H9 (cell line): Measurements from ENCODE around the gene MB21D2. TPM values are rescaled to one million over a fixed set of nuclear protein-coding genes. Genes with fewer than 3 reads are reported as not detected.

Experiments
- DNase-seq: peaks from one replicate; pipeline ENCODE4 v3.0.0-alpha.2; 2017
- H2AFZ ChIP-seq: one replicate; pipeline ENCODE4 v1.6.1; 2013; ENCODE audit warnings: mild to moderate bottlenecking, low read length, control low read depth, moderate library complexity
- H2AK5ac ChIP-seq: 2 replicates; pipeline ENCODE4 v1.6.1; 2013; ENCODE audit warnings: low read length, control low read depth, mixed read lengths; ENCODE audit not compliant: insufficient read length
- H2BK120ac ChIP-seq: one replicate; pipeline ENCODE4 v1.6.1; 2013; ENCODE audit warnings: low read depth, mild to moderate bottlenecking, low read length, control low read depth, inconsistent platforms; ENCODE audit not compliant: poor library complexity, severe bottlenecking
- H2BK12ac ChIP-seq: 2 replicates; pipeline ENCODE4 v1.6.1; 2013; ENCODE audit warnings: low read length, control low read depth, mixed read lengths, low read depth; ENCODE audit not compliant: insufficient read length
- H2BK15ac ChIP-seq: 2 replicates; pipeline ENCODE4 v1.6.1; 2013; ENCODE audit warnings: low read depth, low read length, control low read depth
- H2BK20ac ChIP-seq: one replicate; pipeline ENCODE4 v1.6.1; 2013; ENCODE audit warnings: low read depth, mild to moderate bottlenecking, low read length, control low read depth, inconsistent platforms; ENCODE audit not compliant: poor library complexity, severe bottlenecking
- H2BK5ac ChIP-seq: 2 replicates; pipeline ENCODE4 v1.6.1; 2013; ENCODE audit warnings: low read length, control low read depth, mixed read lengths; ENCODE audit not compliant: insufficient read length
- H3K14ac ChIP-seq: 2 replicates; pipeline ENCODE4 v1.6.1; 2013; ENCODE audit warnings: low read length, control low read depth; ENCODE audit not compliant: insufficient read depth
- H3K18ac ChIP-seq: 2 replicates; pipeline ENCODE4 v1.6.1; 2013; ENCODE audit warnings: low read depth, mild to moderate bottlenecking, mixed read lengths, low read length, control low read depth; ENCODE audit not compliant: insufficient read length
- H3K23ac ChIP-seq: 2 replicates; pipeline ENCODE4 v1.6.1; 2013; ENCODE audit warnings: low read length, control low read depth, mixed read lengths, low read depth; ENCODE audit not compliant: insufficient read length
- H3K23me2 ChIP-seq: 2 replicates; pipeline ENCODE4 v1.6.1; 2013; ENCODE audit warnings: low read depth, mild to moderate bottlenecking, mixed read lengths, low read length, control low read depth; ENCODE audit not compliant: insufficient read length, poor library complexity, severe bottlenecking
- H3K27ac ChIP-seq: 2 replicates; pipeline ENCODE4 v1.5.1; 2013; ENCODE audit warnings: low read length, control low read depth, mixed read lengths, low read depth; ENCODE audit not compliant: insufficient read length
- H3K27me3 ChIP-seq: 2 replicates; pipeline ENCODE4 v1.6.1; 2013; ENCODE audit warnings: low read length, control low read depth, inconsistent platforms; ENCODE audit not compliant: insufficient read depth
- H3K4ac ChIP-seq: 2 replicates; pipeline ENCODE4 v1.6.1; 2013; ENCODE audit warnings: low read depth, mild to moderate bottlenecking, control low read depth, inconsistent platforms, low read length, moderate library complexity
- H3K4me1 ChIP-seq: 2 replicates; pipeline ENCODE4 v1.6.1; 2013; ENCODE audit warnings: low read length, control low read depth, inconsistent platforms; ENCODE audit not compliant: insufficient read depth
- H3K4me2 ChIP-seq: 2 replicates; pipeline ENCODE4 v1.6.1; 2013; ENCODE audit warnings: low read length, control low read depth, mixed read lengths; ENCODE audit not compliant: insufficient read length, insufficient read depth
- H3K56ac ChIP-seq: 2 replicates; pipeline ENCODE4 v1.6.1; 2013; ENCODE audit warnings: low read depth, mild to moderate bottlenecking, mixed read lengths, low read length, control low read depth; ENCODE audit not compliant: insufficient read length
- H3K79me1 ChIP-seq: 2 replicates; pipeline ENCODE4 v1.6.1; 2013; ENCODE audit warnings: low read depth, mild to moderate bottlenecking, moderate library complexity, low read length, control low read depth, inconsistent platforms; ENCODE audit not compliant: insufficient read depth, poor library complexity, severe bottlenecking
- H3K79me2 ChIP-seq: 2 replicates; pipeline ENCODE4 v1.6.1; 2013; ENCODE audit warnings: low read length, control low read depth, inconsistent platforms; ENCODE audit not compliant: insufficient read depth
- H3K9ac ChIP-seq: 2 replicates; pipeline ENCODE4 v1.6.1; 2013; ENCODE audit warnings: low read length, control low read depth, mixed read lengths; ENCODE audit not compliant: insufficient read length; ENCODE audit errors: extremely low read depth
- H3K9me3 ChIP-seq: one replicate; pipeline ENCODE4 v1.6.1; 2013; ENCODE audit warnings: low read depth, low read length, inconsistent platforms; ENCODE audit not compliant: control insufficient read depth
- H3T11ph ChIP-seq: one replicate; pipeline ENCODE4 v1.6.1; 2013; ENCODE audit warnings: mild to moderate bottlenecking, low read length, control low read depth, inconsistent platforms
- H4K20me1 ChIP-seq: one replicate; pipeline ENCODE4 v1.6.1; 2013; ENCODE audit not compliant: control insufficient read depth, insufficient read length, insufficient read depth
- H4K5ac ChIP-seq: 2 replicates; pipeline ENCODE4 v1.6.1; 2013; ENCODE audit warnings: low read depth, mild to moderate bottlenecking, mixed read lengths, low read length, control low read depth; ENCODE audit not compliant: insufficient read length
- H4K8ac ChIP-seq: replicated peaks from 2 replicates; pipeline ENCODE4 v1.6.1; 2013; ENCODE audit warnings: low read length, control low read depth, mixed read lengths, low read depth; ENCODE audit not compliant: insufficient read length
- H4K91ac ChIP-seq: 2 replicates; pipeline ENCODE4 v1.6.1; 2013; ENCODE audit warnings: low read depth, mild to moderate bottlenecking, moderate library complexity, mixed read lengths, low read length, control low read depth; ENCODE audit not compliant: insufficient read length
- H3K27ac Mint-ChIP-seq, 3 experiments: 2 replicates in 2 of 3; 3 replicates in 1 of 3; pipeline ENCODE4 v1.8.0; 2020 to 2021; ENCODE audit warnings: mixed read lengths in 3 of 3, mild to moderate bottlenecking in 1 of 3, moderate library complexity in 1 of 3
- H3K27me3 Mint-ChIP-seq: 2 replicates; pipeline ENCODE4 v1.8.0; 2021; ENCODE audit warnings: low read depth, mild to moderate bottlenecking, moderate library complexity, mixed read lengths
- H3K36me3 Mint-ChIP-seq, 3 experiments: 2 replicates in 2 of 3; 3 replicates in 1 of 3; pipeline ENCODE4 v1.8.0; 2020 to 2021; ENCODE audit warnings: low read depth in 3 of 3, mixed read lengths in 3 of 3; ENCODE audit not compliant: insufficient read depth in 1 of 3
- H3K4me1 Mint-ChIP-seq, 2 experiments: 2 replicates each; pipeline ENCODE4 v1.8.0; 2020; ENCODE audit warnings: mixed read lengths in 2 of 2
- H3K4me3 Mint-ChIP-seq, 2 experiments: 2 replicates in 1 of 2; 3 replicates in 1 of 2; pipeline ENCODE4 v1.8.0; 2020 to 2021; ENCODE audit warnings: mild to moderate bottlenecking in 2 of 2, mixed read lengths in 2 of 2, moderate library complexity in 1 of 2
- H3K9me3 Mint-ChIP-seq, 2 experiments: 2 replicates in 1 of 2; 3 replicates in 1 of 2; pipeline ENCODE4 v1.8.0; 2020; ENCODE audit warnings: mild to moderate bottlenecking in 2 of 2, mixed read lengths in 2 of 2, moderate library complexity in 1 of 2
- WGBS: extraction: QIAGEN DNeasy Blood & Tissue Kit; methylation state at CpG from one replicate; pipeline ENCODE4 v1.1.7; 2013; ENCODE audit warnings: missing lambda C conversion rate, low lambda C conversion rate, mixed read lengths; ENCODE audit not compliant: insufficient read length; ENCODE audit errors: extremely low coverage; 5-methylcytosine and 5-hydroxymethylcytosine counted together
- total RNA-seq: library from RNA; stranded (reverse); gene quantifications from 2 replicates; pipeline ENCODE4 v1.2.1, GENCODE V29; 2021
- TF ChIP-seq, protein P1 (sequence below): fragments of 200-600 bp; sonication (generic); conservative IDR thresholded peaks from 3 replicates; pipeline ENCODE4 v1.8.0; 2021; ENCODE audit warnings: antibody characterized with exemption, mild to moderate bottlenecking

MB21D2 gene
- total RNA-seq, 1 experiment from 2014 or later: 19.1 TPM

DNA sequence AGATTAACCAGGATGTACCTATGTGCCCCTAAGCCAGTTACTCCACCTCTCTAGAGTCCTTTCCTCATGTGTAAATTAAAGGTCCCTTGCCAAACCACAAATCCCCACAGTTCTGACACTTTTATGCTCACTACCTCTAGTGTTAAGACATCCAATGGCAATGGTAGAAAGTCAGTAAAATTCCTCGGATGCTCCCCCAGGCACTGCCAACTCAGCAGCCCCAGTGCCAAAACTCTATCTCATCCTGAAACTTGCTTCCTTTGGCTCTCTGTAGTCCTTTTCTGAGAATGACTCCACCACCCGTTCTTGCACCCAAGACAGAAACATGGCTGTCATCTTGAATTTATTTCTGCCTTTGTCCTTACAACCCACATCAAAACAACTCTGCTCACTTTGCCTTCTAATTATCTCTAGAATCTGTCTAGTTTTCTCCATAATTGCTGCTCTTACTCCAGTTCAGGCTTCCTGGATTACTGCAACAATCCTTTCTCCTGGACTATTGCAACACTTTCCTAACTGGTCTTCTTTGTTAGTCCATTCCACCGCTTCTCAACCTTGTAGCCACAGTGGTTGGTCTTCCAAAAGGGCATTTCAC, 41.6 kb downstream of the MB21D2 start:
- Histone ChIP-seq H3K79me2 (peaks cover 16% of the 10 kb centered on the region; the same call in 1 of the 2 replicates), H4K8ac (no peak overlapping the region), H2AFZ (no peak overlapping the region), H3K27me3 (no peaks in the 10 kb centered on the region), H4K5ac (no peak overlapping the region), H3K18ac (no peak overlapping the region), H3K23me2 (no peaks in the 10 kb centered on the region), H3K4me2 (no peak overlapping the region), H3K79me1 (no peaks in the 10 kb centered on the region), H3K14ac (no peak overlapping the region), H3K23ac (no peak overlapping the region), H3K4me1 (peaks cover 3% of the 10 kb centered on the region; the same call in 1 of the 2 replicates), H2BK12ac (no peak overlapping the region), H3K56ac (no peak overlapping the region), H2AK5ac (no peak overlapping the region), H2BK120ac (no peak overlapping the region), H3T11ph (no peak overlapping the region), H3K4ac (no peak overlapping the region), H2BK5ac (no peak overlapping the region), H4K20me1 (no peaks in the 10 kb centered on the region), H3K27ac (no peak overlapping the region), H2BK15ac (no peak overlapping the region), H2BK20ac (no peak overlapping the region), H3K9me3 (no peaks in the 10 kb centered on the region), H3K9ac (no peak overlapping the region), H4K91ac (no peak overlapping the region)
- peaks cover 0 to 3% (median 0%) of the 10 kb centered on the region in 3 experiments; a peak in 3 of 7 replicates for H3K36me3 Mint-ChIP-seq
- no CpG with 5 or more reads among the region's 3 CpGs for WGBS
- TF ChIP-seq, protein P1, sequence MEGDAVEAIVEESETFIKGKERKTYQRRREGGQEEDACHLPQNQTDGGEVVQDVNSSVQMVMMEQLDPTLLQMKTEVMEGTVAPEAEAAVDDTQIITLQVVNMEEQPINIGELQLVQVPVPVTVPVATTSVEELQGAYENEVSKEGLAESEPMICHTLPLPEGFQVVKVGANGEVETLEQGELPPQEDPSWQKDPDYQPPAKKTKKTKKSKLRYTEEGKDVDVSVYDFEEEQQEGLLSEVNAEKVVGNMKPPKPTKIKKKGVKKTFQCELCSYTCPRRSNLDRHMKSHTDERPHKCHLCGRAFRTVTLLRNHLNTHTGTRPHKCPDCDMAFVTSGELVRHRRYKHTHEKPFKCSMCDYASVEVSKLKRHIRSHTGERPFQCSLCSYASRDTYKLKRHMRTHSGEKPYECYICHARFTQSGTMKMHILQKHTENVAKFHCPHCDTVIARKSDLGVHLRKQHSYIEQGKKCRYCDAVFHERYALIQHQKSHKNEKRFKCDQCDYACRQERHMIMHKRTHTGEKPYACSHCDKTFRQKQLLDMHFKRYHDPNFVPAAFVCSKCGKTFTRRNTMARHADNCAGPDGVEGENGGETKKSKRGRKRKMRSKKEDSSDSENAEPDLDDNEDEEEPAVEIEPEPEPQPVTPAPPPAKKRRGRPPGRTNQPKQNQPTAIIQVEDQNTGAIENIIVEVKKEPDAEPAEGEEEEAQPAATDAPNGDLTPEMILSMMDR: no peak
- H3K4me3 Mint-ChIP-seq: no peak overlapping the region
- H3K27ac Mint-ChIP-seq: peak overlapping the region in 1 of 3 experiments; percentile 62; a peak in 1 of 7 replicates
- DNase-seq: no peak
- H3K27me3 Mint-ChIP-seq: no peaks in the 10 kb centered on the region
- H3K4me1 Mint-ChIP-seq: peaks cover 18 to 34% of the 10 kb centered on the region in 2 experiments; a peak in 3 of 4 replicates
- no peaks in the 10 kb centered on the region for H3K9me3 Mint-ChIP-seq
